ENCODE measurements around the gene LCE1E. TPM values are rescaled to one million over a fixed set of nuclear protein-coding genes. Genes with fewer than 3 reads are reported as not detected.

LCE1E gene, protein sequence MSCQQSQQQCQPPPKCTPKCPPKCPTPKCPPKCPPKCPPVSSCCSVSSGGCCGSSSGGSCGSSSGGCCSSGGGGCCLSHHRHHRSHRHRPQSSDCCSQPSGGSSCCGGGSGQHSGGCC
- not detected for total RNA-seq

DNA sequence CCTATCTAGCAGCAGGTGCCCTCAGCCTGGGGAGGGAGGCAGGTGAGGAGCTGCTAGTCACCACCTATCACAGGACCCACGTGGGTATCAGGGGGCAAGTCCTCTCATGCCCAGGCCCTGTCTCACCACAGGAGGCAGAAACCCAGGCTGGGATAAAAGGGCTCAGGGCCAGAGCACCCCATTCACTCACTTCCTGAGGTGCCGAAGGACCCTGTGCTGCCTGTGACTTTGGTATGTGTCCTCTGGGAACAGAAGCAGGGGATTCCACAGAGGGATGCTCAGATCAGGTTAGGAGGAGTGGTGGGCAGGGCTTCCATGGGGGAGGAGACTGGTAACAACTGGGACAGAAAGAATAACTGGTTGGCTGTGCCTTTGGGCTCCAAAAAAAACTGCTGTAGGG lies at the start of gene LCE1E:
TSS of gene LCE1E (plus strand) at position 181 of the 400 bp plus-strand sequence. CDS start 1,043 bp downstream, outside the sequence.
- CTCF ChIA-PET, result no interaction called here
- POLR2A ChIA-PET, result no interaction called here

DNA sequence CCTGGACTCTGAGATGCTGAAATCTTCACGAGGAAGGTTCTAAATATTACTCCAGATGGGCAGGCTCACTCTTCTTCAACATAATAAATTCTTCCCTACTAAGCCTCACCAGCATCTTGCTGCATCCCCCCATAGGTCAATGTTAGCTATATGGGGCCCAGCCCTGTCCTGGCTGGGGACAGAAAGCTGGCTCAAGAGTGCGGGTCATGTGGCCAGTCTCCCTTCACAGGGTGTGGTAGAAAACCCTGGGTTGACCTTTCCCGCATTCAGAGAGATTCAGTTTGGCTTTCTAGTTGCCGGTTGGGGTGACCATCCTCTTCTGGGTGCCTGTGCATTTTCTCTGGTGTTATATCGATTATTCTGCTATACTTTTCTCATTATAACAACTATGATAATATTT lies 48.1 kb upstream of the LCE1E start:
- POLR2A ChIA-PET, result no interaction called here
- CTCF ChIA-PET, result no interaction called here

DNA sequence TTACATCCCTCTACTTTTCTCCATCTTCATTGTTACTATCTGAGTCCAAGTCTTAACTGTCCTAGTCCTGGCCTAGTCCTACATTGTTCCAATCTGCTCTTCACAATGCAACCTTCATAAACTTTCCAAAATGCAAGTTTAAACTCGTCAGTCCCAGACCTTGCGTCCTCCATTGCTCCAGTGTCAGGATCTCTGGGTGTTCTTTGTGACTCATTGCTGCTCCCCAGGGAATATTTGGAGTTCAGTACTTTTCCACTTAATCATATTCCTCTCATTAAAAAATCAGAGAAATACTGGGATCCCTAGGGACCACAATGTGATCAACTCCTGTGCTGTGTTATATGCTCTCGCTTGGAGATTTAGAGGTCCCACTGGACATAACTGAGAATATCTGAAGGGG lies 46.2 kb upstream of the LCE1E start:
- CTCF ChIA-PET, result no interaction called here

DNA sequence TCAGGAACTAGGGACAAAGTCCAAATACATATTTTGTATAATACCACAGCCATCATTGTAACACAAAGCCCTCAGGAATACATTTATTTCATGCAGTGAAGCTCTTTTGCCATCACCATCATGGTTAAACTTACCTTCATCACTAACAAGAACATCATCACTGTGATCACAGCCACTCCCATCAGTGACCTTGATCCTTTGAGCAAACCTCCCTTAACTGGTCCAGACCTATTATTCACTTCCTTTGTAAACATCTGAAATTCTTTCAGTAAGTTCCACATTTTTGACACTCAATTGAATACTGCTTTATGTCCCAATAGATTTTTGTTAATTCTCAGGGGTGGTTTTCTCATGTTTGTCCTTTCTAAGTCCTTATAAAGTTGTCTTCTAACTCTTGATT lies 44.4 kb upstream of the LCE1E start:
- ChIA-PET CTCF (no interaction called here), POLR2A (no interaction called here)

More for the DNA sequence above, 46.2 kb upstream of the LCE1E start:
- POLR2A ChIA-PET, result no interaction called here

DNA sequence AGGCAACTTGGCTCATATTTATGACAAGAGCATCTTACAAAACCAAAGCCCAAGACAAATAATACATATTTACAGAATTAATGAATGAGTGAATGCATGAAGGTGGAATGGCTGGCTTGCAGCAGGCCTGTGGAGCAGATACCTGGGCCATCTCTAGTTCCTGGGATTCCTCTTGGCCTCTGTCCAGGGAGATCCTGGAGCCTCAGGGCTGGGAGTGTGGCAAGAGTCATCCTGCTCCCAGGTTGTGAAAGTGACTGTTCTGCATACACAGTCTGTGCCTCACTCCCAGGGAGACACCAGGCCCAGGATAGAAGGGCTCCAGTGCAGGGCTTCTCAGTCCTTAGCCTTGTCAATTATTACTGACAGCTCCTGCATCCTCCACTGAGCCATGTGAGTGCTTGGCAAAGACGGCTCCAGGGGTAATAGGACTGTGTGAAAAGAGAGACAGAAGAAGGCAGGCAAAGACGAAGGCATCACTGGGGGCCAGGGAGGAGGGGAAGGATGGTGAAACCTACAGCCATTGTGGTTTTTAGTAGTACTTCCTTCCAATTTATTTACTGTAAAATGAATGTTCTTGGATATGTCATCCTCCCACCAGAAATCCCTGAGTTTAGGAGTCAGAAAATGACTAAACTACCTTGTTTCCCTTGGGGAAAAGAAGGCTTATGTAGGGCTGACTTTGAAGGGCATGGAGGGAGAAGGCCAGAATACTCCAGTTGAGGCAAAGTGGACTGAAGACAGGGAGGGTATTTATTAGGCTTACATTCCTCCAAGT lies 42.5 kb upstream of the LCE1E start:
- ChIA-PET POLR2A (no interaction called here), CTCF (no interaction called here)

DNA sequence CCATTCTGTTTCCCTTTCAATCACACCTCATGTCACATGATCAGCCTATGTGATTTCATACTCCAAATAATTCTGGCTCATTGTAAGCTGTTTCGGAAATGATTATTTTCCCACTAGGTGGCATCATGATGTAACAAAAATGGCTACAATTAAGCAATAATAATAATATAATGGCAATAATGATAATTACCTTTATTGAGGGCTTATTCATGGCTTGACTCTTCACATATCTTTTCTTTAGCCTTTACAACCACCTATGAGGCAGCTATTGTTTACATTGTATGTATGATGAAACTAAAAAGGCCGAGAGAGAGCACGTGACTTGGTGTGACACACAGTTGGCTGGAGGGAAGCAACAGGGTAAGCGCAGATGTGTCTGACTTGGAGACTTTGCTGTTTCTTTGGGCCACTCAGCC lies 40.8 kb upstream of the LCE1E start:
- CTCF ChIA-PET, result no interaction called here
- POLR2A ChIA-PET, result no interaction called here

DNA sequence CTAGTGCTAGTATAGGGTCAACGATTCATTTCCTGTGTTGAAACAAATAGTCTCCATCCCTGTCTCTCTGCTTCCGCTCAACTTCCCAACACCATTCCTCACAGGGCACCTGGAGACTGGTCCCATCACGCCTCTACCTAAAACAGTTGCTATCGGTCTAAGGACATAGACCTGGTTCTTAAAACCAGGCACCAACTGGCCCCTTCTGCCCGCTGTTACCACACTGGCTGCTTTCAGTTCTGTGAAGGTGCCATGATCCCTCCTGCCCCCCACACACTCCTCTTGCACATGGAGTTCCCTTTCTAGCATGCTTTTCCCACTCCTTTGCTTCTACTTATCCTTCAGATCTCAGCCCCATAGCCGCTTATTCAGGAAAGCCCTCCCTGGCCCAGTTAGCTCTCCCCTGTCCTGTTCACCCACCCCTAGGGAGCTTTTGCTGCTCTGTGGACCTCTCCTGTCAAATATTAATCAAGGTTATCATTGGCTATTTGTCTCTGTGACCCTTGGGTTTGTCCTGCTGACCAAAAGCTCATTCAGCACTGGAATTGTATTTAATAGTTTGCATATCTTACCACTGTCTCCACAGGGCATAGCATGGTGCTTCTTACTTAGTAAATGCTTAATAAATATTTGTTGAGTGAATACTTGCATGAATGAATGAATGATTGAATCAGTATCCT lies 40.2 kb upstream of the LCE1E start:
- POLR2A ChIA-PET, result no interaction called here
- CTCF ChIA-PET, result no interaction called here

DNA sequence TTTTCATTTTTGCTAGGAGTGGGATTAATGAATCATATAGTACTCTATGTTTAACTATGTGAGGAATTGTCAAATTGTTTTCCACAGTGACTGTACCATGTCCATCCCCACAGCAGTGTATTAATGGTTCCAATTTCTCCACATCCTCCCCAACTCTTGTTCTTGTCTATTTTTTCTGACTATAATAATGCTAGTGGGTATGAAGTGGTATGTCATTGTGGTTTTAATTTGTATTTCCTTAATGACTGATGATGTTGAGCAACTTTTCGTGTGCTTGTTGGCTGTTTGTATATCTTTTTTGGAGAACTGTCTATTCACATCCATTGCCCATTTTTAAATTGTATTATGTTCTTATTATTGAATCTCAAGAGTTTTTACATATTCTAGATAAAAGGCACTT lies 38.2 kb upstream of the LCE1E start:
- ChIA-PET POLR2A (no interaction called here), CTCF (no interaction called here)

DNA sequence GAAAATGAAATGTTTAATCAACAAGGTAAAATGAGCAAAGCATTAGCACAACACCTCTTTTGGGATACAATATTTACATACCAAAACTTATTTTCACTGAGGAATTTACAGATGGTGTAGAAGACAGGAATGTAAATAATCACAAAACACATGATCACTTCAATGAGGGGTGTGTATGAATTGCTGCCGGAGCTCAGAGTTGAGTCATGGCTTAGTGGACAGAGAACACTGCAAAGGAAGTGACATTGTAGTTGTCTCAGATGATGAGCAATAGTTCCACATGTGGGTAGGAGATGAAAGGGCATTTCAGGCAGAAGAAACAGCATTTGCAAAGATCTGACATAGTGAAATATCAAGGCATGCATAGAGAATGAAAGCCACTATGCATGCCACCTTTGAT lies 33.8 kb upstream of the LCE1E start:
- POLR2A ChIA-PET, result no interaction called here

DNA sequence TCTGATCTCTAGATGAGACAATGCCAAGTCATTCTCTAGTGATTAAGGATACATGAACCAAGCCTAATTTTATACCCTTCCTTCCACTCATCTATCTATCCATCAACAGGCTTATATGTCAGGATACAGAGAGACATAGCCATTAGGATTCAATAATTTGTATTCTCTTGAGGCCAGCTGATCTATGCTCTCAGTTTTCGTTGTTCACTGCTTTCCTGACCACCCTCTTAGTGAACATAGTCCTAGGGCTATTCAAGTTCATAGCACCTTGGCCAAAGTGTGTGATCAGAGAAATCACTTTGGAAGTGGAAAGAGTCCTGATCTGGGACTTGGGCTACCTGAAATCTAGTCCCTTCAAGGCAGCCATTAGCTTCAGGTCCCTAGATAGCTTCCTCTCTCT lies 32.5 kb upstream of the LCE1E start:
- CTCF ChIA-PET, result no interaction called here
- POLR2A ChIA-PET, result no interaction called here

More for the DNA sequence above, 33.8 kb upstream of the LCE1E start:
- CTCF ChIA-PET, result no interaction called here

DNA sequence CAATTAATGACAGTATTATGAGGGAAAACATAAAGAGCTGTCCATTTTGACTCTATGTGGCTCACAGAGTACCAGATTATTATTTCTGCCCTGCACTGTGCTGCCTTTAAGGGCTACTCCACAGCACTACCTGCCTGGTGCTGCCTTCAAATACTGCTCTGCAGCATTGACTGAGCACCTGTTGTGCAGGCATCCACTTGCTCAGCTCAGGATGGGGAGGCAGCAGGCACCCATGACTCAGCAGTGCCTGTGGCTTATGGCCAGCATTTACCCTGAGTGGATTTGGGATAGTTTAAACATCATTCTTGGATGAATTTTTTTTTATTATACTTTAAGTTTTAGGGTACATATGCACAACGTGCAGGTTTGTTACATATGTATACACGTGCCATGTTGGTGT lies 29.2 kb upstream of the LCE1E start:
- CTCF ChIA-PET, result no interaction called here
- POLR2A ChIA-PET, result no interaction called here

DNA sequence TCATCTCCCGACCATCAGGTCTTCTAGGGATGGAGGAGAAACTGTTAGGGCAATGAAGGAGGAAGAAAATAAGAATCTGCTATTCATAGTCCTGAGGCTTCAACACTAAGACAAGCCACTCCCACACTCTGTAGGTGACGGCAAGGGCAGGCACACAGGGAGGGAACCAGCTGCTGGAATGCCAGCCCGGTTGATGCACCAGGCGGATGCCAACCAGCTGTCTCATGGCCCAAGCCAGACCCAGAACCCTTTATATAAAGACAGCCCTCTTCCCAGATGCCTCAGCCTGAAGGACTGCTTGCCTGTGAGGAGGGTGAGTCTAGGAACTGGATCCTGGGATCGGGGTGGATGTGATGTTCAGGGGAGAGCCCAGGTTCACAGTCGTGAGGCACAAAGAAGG lies 28.3 kb upstream of the LCE1E start, which contains the start of gene KPRP:
TSS of gene KPRP (plus strand) at position 279 of the 400 bp plus-strand sequence. CDS start 1,564 bp downstream, outside the sequence.
- CTCF ChIA-PET, result no interaction called here
- POLR2A ChIA-PET, result no interaction called here

DNA sequence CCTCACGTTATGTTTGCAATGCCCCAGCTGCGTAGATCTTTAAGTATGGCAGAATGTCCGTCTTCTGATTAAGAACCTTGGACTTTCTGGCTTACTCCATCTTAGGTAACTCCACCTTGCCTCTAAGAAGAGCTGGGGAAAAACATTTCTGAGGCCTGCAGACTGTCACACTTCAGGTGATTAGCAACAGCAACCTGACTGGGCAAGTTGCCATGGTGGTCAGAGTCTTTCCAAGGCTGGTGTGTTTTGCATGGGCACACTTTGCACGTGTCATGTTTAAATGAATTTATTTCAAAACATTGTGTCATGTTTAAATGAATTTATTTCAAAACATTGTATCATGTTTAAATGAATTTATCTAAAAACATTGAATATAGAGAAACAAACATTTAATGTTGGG lies 27.4 kb upstream of the LCE1E start:
- CTCF ChIA-PET, result no interaction called here
- POLR2A ChIA-PET, result no interaction called here

DNA sequence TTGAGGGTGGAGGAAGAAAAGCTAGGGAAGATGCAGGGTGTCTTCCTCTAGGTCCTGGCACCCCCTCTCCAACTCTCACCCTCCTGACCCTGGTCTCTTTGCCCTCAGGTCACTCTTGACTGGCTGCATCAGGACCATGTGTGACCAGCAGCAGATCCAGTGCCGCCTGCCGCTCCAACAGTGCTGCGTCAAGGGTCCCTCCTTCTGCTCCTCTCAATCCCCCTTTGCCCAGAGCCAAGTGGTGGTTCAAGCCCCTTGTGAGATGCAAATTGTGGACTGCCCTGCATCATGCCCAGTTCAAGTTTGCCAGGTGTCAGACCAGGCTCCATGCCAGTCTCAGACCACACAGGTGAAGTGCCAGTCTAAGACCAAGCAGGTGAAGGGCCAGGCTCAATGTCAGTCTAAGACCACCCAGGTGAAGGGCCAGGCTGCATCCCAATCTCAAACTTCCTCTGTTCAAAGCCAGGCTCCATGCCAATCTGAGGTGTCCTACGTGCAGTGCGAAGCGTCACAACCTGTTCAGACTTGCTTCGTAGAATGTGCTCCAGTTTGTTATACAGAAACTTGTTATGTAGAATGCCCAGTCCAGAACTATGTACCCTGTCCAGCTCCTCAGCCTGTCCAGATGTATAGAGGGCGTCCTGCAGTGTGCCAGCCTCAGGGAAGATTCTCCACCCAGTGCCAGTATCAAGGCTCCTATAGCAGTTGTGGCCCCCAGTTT lies 26.4 kb upstream of the LCE1E start:
- ChIA-PET POLR2A (no interaction called here), CTCF (no interaction called here)

DNA sequence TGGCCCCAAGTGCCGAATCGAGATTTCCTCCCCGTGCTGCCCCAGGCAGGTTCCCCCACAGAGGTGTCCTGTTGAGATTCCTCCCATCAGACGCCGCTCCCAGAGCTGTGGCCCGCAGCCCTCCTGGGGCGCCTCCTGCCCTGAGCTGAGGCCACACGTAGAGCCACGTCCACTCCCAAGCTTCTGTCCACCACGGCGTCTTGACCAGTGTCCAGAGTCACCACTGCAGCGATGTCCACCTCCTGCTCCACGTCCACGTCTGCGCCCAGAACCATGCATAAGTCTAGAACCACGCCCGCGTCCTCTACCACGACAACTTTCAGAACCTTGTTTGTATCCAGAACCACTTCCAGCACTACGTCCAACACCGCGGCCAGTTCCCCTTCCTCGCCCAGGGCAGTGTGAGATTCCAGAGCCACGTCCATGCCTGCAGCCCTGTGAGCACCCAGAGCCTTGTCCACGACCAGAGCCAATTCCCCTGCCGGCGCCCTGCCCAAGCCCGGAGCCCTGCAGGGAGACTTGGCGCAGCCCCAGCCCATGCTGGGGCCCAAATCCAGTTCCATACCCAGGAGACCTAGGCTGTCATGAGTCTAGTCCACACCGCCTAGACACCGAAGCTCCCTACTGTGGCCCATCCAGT lies 25.4 kb upstream of the LCE1E start:
- POLR2A ChIA-PET, result no interaction called here
- CTCF ChIA-PET, result no interaction called here

DNA sequence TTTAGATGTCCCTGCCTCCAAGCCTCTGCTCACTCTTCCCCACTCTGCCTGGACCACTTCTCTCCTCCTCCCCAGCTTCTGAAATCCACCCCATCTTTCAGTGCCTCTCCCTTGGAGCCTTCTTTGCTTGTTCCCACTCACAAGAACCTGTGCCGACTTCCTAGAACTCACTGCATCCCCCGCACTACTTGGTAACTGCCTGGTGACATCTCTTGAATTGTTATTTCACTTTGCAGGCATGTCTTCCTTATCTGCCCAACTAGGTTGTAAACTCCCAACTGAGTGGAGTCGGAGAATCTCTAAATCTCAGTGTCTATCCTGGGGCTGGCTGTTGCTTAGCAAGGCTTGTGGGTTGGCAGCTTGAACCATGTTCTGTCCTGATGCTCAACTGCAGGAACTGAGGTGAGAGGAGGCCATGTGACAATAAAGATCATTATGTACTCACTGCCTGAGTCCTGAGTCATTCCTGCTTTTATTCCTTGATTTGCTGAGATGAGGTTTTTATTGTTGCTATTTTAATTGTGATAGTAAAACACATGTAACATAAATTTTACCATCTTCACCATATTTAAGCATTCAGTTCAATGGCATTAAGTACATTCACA lies 24.3 kb upstream of the LCE1E start:
- ChIA-PET POLR2A (no interaction called here), CTCF (no interaction called here)

DNA sequence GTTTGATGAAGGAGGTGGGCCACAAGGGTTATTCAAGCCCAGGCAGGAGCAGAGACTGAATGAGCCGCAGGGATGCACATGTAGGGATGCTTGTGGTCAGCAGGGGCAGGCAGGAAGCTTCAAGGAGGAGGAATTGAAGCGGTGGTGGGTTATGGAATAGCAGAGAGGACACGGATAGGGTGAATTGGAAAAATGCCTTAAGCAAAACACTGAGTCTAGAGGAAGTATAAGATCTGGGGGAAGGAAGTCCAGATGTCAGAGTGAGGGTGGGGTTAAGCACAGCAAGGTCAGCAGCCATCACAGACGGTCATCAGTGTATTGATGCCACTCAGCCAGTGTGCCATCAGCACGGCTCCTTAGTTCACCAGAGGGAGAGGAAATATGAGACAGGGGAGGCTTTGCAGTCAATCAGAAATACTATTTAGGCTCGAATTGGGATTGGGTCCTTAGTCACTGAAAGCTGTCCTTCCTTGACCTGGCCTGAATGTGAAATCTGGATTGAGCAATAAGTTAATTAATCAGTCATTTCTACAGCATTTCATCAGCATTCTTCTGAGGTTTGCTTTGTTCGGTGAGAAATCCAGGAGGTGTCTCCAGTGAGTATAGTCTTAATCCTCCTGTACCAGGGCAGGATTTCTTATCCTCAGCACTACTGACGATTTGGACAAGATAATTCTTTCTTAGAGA lies 17.1 kb upstream of the LCE1E start:
- ChIA-PET CTCF (no interaction called here), POLR2A (no interaction called here)

DNA sequence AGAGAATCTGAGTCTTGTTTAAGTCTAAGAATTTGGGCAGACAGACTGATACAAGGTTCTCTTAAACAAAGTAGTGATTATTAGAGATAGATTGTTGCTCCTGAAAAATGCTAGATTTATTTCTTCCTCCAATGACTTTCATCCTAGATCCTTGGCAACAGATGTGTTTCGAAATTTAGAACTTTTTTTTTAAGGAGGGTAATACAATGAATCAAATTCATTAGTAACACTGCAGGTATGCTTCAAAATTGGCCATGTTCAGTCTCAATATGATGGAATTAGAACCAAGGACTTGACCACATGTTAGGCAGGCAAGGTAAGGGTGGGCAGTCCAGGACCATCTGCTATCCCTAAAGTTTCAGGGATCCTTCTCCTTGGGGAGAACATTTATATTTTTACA lies 15.6 kb upstream of the LCE1E start:
- CTCF ChIA-PET, result no interaction called here

DNA sequence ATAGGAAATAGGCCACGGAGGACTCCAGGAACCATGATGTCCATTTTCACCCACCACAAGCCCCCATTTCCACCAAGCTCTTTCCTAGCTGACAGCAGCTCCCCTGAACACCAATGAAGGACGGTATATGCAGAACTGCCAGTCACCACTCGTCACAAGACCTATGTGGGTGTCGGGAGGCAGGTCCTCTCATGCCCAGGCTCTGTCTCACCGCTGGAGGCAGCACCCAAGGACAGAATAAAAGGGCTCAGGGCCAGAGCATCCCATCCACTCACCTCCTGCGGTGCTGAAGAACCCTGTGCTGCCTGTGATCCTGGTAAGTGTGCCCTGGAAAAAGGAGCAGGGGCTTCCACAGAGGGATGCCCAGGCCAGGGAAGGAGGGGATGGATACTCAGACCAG lies 11.2 kb upstream of the LCE1E start, which contains the start of gene LCE1F:
TSS of gene LCE1F (plus strand) at position 266 of the 400 bp plus-strand sequence. CDS start 1,232 bp downstream, outside the sequence.
- CTCF ChIA-PET, result no interaction called here
- POLR2A ChIA-PET, result no interaction called here

More for the DNA sequence above, 15.6 kb upstream of the LCE1E start:
- POLR2A ChIA-PET, result no interaction called here

Measured in activated CD8-positive, alpha-beta memory T cell treated with anti-CD3 and anti-CD28 coated beads for 36 hours (primary cell).